Measurements from ENCODE around the gene UBR7. TPM values are rescaled to one million over a fixed set of nuclear protein-coding genes. Genes with fewer than 3 reads are reported as not detected.
"Not testable (repeated sequence)": the region's sequence is repeated elsewhere in the genome, so short reads cannot be mapped to it uniquely, and the experiment has no call there.

The UBR7 gene
- total RNA-seq, 2 donors from 2014 or later: 22.6 to 26.2 TPM

DNA sequence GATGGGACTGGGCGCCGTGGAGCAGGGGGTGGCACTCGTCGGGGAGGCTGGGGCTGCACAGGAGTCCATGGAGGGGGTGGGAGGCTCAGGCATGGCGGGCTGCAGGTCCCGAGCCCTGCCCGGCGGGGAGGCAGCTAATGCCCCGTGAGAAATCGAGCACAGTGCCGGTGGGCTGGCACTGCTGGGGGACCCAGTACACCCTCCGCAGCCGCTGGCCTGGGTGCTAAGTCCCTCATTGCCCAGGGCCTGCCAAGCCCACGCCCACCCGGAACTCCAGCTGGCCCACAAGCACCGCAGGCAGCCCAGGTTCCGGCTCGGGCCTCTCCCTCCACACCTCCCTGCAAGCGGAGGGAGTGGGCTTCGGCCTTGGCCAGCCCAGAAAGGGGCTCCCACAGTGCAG lies 36.9 kb upstream of the UBR7 start:
- not testable (repeated sequence) for DNase-seq (ENCODE audit: low spot score); H3K4me1 ChIP-seq; H3K36me3 ChIP-seq; H3K27me3 ChIP-seq; H3K9me3 ChIP-seq; H3K4me3 ChIP-seq; H3K27ac ChIP-seq

DNA sequence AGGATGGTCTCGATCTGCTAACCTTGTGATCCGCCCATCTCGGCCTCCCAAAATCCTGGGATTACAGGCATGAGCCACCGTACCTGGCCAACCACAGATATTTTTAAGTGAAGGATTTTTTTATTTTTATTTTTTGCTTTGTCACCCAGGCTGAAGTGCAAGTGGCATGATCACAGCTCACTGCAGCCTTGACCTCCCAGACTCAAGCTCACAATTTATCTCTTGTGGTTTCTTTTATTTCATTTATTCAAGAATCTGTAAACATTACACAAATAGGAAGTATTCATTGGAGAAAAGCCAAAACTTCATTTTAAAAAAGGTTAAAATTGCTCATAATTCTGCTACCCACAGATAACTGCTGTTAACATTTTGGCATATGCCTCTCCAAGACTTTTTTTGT lies 35.7 kb upstream of the UBR7 start:
- Histone ChIP-seq H3K4me1 (no peaks in the 10 kb centered on the region), H3K4me3 (no peak overlapping the region), H3K36me3 (no peaks in the 10 kb centered on the region), H3K9me3 (no peaks in the 10 kb centered on the region), H3K27me3 (no peaks in the 10 kb centered on the region), H3K27ac (no peak overlapping the region)
- no peak for DNase-seq (ENCODE audit: low spot score)
- TF ChIP-seq, protein P1, sequence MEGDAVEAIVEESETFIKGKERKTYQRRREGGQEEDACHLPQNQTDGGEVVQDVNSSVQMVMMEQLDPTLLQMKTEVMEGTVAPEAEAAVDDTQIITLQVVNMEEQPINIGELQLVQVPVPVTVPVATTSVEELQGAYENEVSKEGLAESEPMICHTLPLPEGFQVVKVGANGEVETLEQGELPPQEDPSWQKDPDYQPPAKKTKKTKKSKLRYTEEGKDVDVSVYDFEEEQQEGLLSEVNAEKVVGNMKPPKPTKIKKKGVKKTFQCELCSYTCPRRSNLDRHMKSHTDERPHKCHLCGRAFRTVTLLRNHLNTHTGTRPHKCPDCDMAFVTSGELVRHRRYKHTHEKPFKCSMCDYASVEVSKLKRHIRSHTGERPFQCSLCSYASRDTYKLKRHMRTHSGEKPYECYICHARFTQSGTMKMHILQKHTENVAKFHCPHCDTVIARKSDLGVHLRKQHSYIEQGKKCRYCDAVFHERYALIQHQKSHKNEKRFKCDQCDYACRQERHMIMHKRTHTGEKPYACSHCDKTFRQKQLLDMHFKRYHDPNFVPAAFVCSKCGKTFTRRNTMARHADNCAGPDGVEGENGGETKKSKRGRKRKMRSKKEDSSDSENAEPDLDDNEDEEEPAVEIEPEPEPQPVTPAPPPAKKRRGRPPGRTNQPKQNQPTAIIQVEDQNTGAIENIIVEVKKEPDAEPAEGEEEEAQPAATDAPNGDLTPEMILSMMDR (IDR thresholded peaks at IDR 0.05): no peak

DNA sequence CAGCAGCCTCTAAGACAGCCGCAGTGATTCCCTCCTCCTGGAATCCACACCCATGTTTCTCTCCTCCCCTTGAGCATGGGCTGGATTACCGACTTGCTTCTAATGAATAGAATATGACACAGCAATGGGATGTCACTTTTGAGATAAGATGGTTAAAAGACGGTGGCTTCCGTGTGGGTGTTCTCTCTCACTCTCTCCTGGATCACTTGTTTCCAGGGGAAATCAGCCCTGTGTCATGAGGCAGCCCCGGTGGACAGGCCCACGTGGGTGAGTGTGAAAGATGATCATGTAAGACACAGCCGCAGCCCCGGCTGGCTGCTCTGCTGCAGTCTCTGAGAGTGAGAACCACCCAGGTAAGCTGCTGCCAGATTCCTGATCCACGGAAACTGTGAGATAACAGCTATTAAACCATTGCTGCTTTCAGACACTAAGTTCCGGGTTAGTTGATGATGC lies 33.1 kb upstream of the UBR7 start:
- TF ChIP-seq, protein P1 (IDR thresholded peaks at IDR 0.05): no peak
- no peaks in the 10 kb centered on the region for H3K9me3 ChIP-seq
- H3K27me3 ChIP-seq: no peaks in the 10 kb centered on the region
- H3K4me3 ChIP-seq: no peak overlapping the region
- H3K36me3 ChIP-seq: no peaks in the 10 kb centered on the region
- H3K4me1 ChIP-seq: no peaks in the 10 kb centered on the region
- DNase-seq (ENCODE audit: low spot score): no peak
- H3K27ac ChIP-seq: no peak overlapping the region

DNA sequence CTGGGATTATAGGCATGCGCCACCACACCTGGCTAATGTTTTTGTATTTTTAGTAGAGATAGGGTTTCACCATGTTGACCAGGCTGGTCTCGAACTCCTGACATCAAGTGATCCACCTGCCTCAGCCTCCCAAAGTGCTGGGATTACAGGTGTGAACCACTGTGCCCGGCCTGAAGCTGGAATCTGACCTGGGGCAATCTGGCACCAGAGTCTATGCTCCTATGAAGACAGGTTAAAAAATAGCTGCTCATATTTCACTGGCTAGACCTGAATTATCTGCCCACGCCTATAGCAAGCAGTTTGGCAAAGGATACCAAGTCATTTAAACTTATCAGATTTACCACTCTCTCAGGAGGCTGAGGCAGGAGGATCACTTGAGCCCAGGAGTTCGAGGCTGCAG lies 32.3 kb upstream of the UBR7 start:
- not testable (repeated sequence) for DNase-seq (ENCODE audit: low spot score); H3K4me1 ChIP-seq; H3K27ac ChIP-seq; H3K9me3 ChIP-seq; H3K27me3 ChIP-seq; H3K4me3 ChIP-seq; H3K36me3 ChIP-seq

DNA sequence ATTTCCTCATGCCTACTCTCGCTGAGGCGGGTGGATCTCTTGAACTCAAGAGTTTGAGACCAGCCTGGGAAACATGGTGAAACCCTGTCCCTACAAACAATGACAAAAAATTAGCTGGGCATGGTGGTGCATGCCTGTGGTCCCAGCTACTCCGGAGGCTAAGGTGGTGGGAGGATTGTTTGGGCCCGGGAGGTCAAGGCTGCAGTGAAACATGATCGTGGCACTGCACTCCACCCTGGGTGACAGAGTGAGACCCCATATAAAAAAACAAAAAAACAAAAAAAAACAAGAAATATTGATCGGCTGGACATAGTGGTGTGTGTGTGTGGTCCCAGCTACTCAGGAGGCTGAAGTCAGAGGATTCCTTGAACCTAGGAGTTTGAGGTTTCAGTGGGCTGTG lies 31.6 kb upstream of the UBR7 start:
- no peak overlapping the region for H3K4me3 ChIP-seq
- H3K4me1 ChIP-seq: no peaks in the 10 kb centered on the region
- H3K9me3 ChIP-seq: no peaks in the 10 kb centered on the region
- no peaks in the 10 kb centered on the region for H3K36me3 ChIP-seq
- no peak for DNase-seq (ENCODE audit: low spot score)
- no peaks in the 10 kb centered on the region for H3K27me3 ChIP-seq
- no peak overlapping the region for H3K27ac ChIP-seq
- TF ChIP-seq, protein P1 (IDR thresholded peaks at IDR 0.05): no peak

DNA sequence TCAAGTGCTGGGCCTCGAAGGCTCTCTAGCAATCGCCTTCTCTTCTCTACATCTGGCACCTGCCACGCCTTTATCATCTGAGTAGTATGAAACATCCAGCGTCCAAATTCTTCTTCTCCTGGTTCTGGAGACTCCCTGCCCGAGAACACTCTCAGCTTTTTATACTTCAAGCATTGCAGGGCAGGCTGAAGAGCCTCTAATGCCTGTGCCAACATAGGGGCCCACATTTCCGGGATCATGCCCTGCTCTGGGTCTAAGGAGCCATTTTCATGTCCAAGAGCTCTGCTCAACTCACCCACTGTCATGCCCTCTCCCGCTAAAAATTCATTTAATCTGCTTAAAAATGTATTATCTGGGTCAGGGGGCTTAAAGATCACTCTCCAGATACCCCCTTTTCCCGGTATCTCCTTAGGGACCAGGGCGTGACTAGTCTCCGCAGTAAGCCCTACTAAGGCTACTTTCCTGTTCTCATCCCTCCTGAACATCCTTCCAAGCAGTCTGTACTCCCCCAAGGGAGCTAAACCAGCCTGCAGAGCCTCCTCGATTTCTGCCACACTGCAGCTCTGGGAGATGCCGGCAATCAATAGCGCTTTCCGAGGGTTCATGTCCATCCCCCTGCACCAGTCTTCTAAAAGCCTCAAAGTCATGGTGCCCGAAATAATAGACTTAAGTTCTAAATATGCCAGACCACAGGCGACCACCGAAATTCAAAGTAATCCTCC lies 23.3 kb upstream of the UBR7 start:
- no peaks in the 10 kb centered on the region for H3K27me3 ChIP-seq
- TF ChIP-seq, protein P1 (IDR thresholded peaks at IDR 0.05): no peak
- peak overlapping the region; percentile 81 to 88 for H3K4me3 ChIP-seq
- peak overlapping the region; percentile 94 for H3K27ac ChIP-seq
- peaks cover 6% of the 10 kb centered on the region for H3K36me3 ChIP-seq
- H3K9me3 ChIP-seq: no peaks in the 10 kb centered on the region
- no peak for DNase-seq (ENCODE audit: low spot score)
- peaks cover 0 to 22% of the 10 kb centered on the region in 2 donors for H3K4me1 ChIP-seq

Measured in right atrium auricular region (tissue), 2 donors.